Measurements from ENCODE around the gene TMEM50A. TPM values are rescaled to one million over a fixed set of nuclear protein-coding genes. Genes with fewer than 3 reads are reported as not detected.
"Not testable (repeated sequence)": the region's sequence is repeated elsewhere in the genome, so short reads cannot be mapped to it uniquely, and the experiment has no call there.

TMEM50A gene
- total RNA-seq, 5 donors from 2014 or later (not counting 1 experiment from before 2014, with no cell fraction given), result 74.8 to 104 (median 97.2) TPM

GRCh38 chr1:25300729-25301128, 37.4 kb upstream of the TMEM50A start:
- H3K27me3 ChIP-seq (replicated peaks in 1 of 2; ENCODE audit: control insufficient read depth in 2 of 2, extremely low read depth in 1 of 2, insufficient read depth in 2 of 2, low read length in 1 of 2); H3K4me3 Mint-ChIP-seq; H3K4me3 ChIP-seq (ENCODE audit: control insufficient read depth in 1 of 2, extremely low read depth in 1 of 2, low read length in 1 of 2); H3K27ac ChIP-seq (ENCODE audit: low read length); H3K4me1 Mint-ChIP-seq; H3K9me3 Mint-ChIP-seq; H3K36me3 Mint-ChIP-seq; ATAC-seq (replicated peaks in 1 of 4); DNase-seq; H3K36me3 ChIP-seq (ENCODE audit: control insufficient read depth in 2 of 2, extremely low read depth in 1 of 2, insufficient read depth in 1 of 2, low read length in 1 of 2); H3K27ac Mint-ChIP-seq; CTCF ChIA-PET; H3K27me3 Mint-ChIP-seq; POLR2A ChIA-PET; H3K4me1 ChIP-seq (ENCODE audit: control insufficient read depth in 1 of 2, extremely low read depth in 1 of 2, insufficient read depth in 2 of 2, low read length in 2 of 2); H3K9me3 ChIP-seq: not testable (repeated sequence)
- 100% methylated on average over 1 of the region's 9 CpGs for WGBS (ENCODE audit: insufficient coverage)

- H3K27me3 Mint-ChIP-seq; H3K4me3 ChIP-seq (ENCODE audit: control insufficient read depth in 1 of 2, extremely low read depth in 1 of 2, low read length in 1 of 2); H3K4me3 Mint-ChIP-seq; H3K36me3 Mint-ChIP-seq; H3K27ac ChIP-seq (ENCODE audit: low read length); POLR2A ChIA-PET; H3K36me3 ChIP-seq (ENCODE audit: control insufficient read depth in 2 of 2, extremely low read depth in 1 of 2, insufficient read depth in 1 of 2, low read length in 1 of 2); H3K4me1 Mint-ChIP-seq; DNase-seq; ATAC-seq (replicated peaks in 1 of 4); H3K4me1 ChIP-seq (ENCODE audit: control insufficient read depth in 1 of 2, extremely low read depth in 1 of 2, insufficient read depth in 2 of 2, low read length in 2 of 2); H3K9me3 Mint-ChIP-seq; H3K27me3 ChIP-seq (replicated peaks in 1 of 2; ENCODE audit: control insufficient read depth in 2 of 2, extremely low read depth in 1 of 2, insufficient read depth in 2 of 2, low read length in 1 of 2); H3K27ac Mint-ChIP-seq; H3K9me3 ChIP-seq: not testable (repeated sequence)
- 83% methylated on average over 1 of the region's 3 CpGs for WGBS (ENCODE audit: insufficient coverage)
- CTCF ChIA-PET, result interaction anchor here in 1 of 2 donors (0.6 kb wide), 1 partner anchor 138 kb away, joined by 4 read pairs; no protein-coding TSS in a partner anchor
Observed at GRCh38 chr1:25302330-25302729, 35.8 kb upstream of the TMEM50A start.

- H3K9me3 ChIP-seq; H3K27ac ChIP-seq (ENCODE audit: low read length); H3K27me3 ChIP-seq (replicated peaks in 1 of 2; ENCODE audit: control insufficient read depth in 2 of 2, extremely low read depth in 1 of 2, insufficient read depth in 2 of 2, low read length in 1 of 2); H3K4me3 Mint-ChIP-seq; H3K9me3 Mint-ChIP-seq; POLR2A ChIA-PET; H3K27me3 Mint-ChIP-seq; H3K36me3 ChIP-seq (ENCODE audit: control insufficient read depth in 2 of 2, extremely low read depth in 1 of 2, insufficient read depth in 1 of 2, low read length in 1 of 2); CTCF ChIA-PET; H3K4me3 ChIP-seq (ENCODE audit: control insufficient read depth in 1 of 2, extremely low read depth in 1 of 2, low read length in 1 of 2); ATAC-seq (replicated peaks in 1 of 4); H3K4me1 Mint-ChIP-seq; DNase-seq; H3K27ac Mint-ChIP-seq; H3K36me3 Mint-ChIP-seq; H3K4me1 ChIP-seq (ENCODE audit: control insufficient read depth in 1 of 2, extremely low read depth in 1 of 2, insufficient read depth in 2 of 2, low read length in 2 of 2): not testable (repeated sequence)
- WGBS (ENCODE audit: insufficient coverage), result 100% methylated on average over 1 of the region's 4 CpGs
Observed at GRCh38 chr1:25304936-25305335, 33.2 kb upstream of the TMEM50A start.

GRCh38 chr1:25308168-25308567, 30.0 kb upstream of the TMEM50A start:
- not testable (repeated sequence) for H3K27ac Mint-ChIP-seq

DNA sequence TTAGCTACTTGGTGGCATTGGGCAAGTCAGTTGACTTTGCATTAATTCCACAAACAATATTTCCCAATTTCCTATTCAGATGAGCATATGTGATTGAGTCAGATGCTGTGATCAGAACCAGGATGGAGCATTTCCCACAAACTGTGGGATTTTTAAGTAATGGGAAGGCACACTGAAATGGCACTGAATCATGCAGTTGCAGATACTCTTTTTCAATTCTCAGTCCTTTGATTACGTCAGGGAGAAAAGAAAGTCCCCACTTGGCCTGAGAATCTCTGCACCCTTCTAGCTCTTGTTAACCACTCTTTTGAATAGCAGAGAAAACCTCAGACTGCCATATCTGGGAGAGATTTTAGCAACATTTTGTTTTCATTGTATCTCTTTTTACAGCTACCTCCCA, 29.0 kb upstream of the TMEM50A start:
- POLR2A ChIA-PET; ATAC-seq (replicated peaks in 1 of 4); DNase-seq; H3K9me3 ChIP-seq; H3K27ac ChIP-seq (ENCODE audit: low read length); H3K4me3 ChIP-seq (ENCODE audit: control insufficient read depth in 1 of 2, extremely low read depth in 1 of 2, low read length in 1 of 2); H3K27me3 Mint-ChIP-seq; H3K4me1 Mint-ChIP-seq; H3K4me3 Mint-ChIP-seq; CTCF ChIA-PET; H3K9me3 Mint-ChIP-seq; H3K36me3 ChIP-seq (ENCODE audit: control insufficient read depth in 2 of 2, extremely low read depth in 1 of 2, insufficient read depth in 1 of 2, low read length in 1 of 2); H3K27ac Mint-ChIP-seq; H3K4me1 ChIP-seq (ENCODE audit: control insufficient read depth in 1 of 2, extremely low read depth in 1 of 2, insufficient read depth in 2 of 2, low read length in 2 of 2); H3K27me3 ChIP-seq (replicated peaks in 1 of 2; ENCODE audit: control insufficient read depth in 2 of 2, extremely low read depth in 1 of 2, insufficient read depth in 2 of 2, low read length in 1 of 2): not testable (repeated sequence)
- no CpG with 5 or more reads among the region's 1 CpG for WGBS (ENCODE audit: insufficient coverage)
- H3K36me3 Mint-ChIP-seq, result peaks cover 22% of the 10 kb centered on the region

More at GRCh38 chr1:25308168-25308567, 30.0 kb upstream of the TMEM50A start:
- H3K9me3 Mint-ChIP-seq; H3K4me3 ChIP-seq (ENCODE audit: control insufficient read depth in 1 of 2, extremely low read depth in 1 of 2, low read length in 1 of 2); H3K4me1 Mint-ChIP-seq; H3K4me1 ChIP-seq (ENCODE audit: control insufficient read depth in 1 of 2, extremely low read depth in 1 of 2, insufficient read depth in 2 of 2, low read length in 2 of 2); H3K36me3 ChIP-seq (ENCODE audit: control insufficient read depth in 2 of 2, extremely low read depth in 1 of 2, insufficient read depth in 1 of 2, low read length in 1 of 2); H3K4me3 Mint-ChIP-seq; DNase-seq; CTCF ChIA-PET; POLR2A ChIA-PET; H3K9me3 ChIP-seq; ATAC-seq (replicated peaks in 1 of 4); H3K27ac ChIP-seq (ENCODE audit: low read length); H3K27me3 ChIP-seq (replicated peaks in 1 of 2; ENCODE audit: control insufficient read depth in 2 of 2, extremely low read depth in 1 of 2, insufficient read depth in 2 of 2, low read length in 1 of 2); H3K27me3 Mint-ChIP-seq: not testable (repeated sequence)
- no CpG with 5 or more reads among the region's 1 CpG for WGBS (ENCODE audit: insufficient coverage)
- peaks cover 15% of the 10 kb centered on the region for H3K36me3 Mint-ChIP-seq

- no CpG with 5 or more reads among the region's 1 CpG for WGBS (ENCODE audit: insufficient coverage)
- H3K4me3 ChIP-seq (ENCODE audit: control insufficient read depth in 1 of 2, extremely low read depth in 1 of 2, low read length in 1 of 2); H3K9me3 ChIP-seq; H3K4me3 Mint-ChIP-seq; H3K9me3 Mint-ChIP-seq; H3K27ac Mint-ChIP-seq; POLR2A ChIA-PET; H3K4me1 ChIP-seq (ENCODE audit: control insufficient read depth in 1 of 2, extremely low read depth in 1 of 2, insufficient read depth in 2 of 2, low read length in 2 of 2); H3K27ac ChIP-seq (ENCODE audit: low read length); ATAC-seq (replicated peaks in 1 of 4); DNase-seq; H3K36me3 ChIP-seq (ENCODE audit: control insufficient read depth in 2 of 2, extremely low read depth in 1 of 2, insufficient read depth in 1 of 2, low read length in 1 of 2); H3K27me3 ChIP-seq (replicated peaks in 1 of 2; ENCODE audit: control insufficient read depth in 2 of 2, extremely low read depth in 1 of 2, insufficient read depth in 2 of 2, low read length in 1 of 2); H3K4me1 Mint-ChIP-seq; H3K27me3 Mint-ChIP-seq: not testable (repeated sequence)
- H3K36me3 Mint-ChIP-seq, result peaks cover 26% of the 10 kb centered on the region
- CTCF ChIA-PET, result interaction anchor here in 1 of 2 donors (0.6 kb wide), 1 partner anchor 788 kb away, joined by 3 read pairs; no protein-coding TSS in a partner anchor
Observed at GRCh38 chr1:25309486-25309885, 28.6 kb upstream of the TMEM50A start.

GRCh38 chr1:25312806-25313470, 25.2 kb upstream of the TMEM50A start:
- POLR2A ChIA-PET, result interaction anchor here in 1 of 2 donors (0.6 kb wide), 1 partner anchor 1389 kb away, joined by 3 read pairs; no protein-coding TSS in a partner anchor
- H3K36me3 Mint-ChIP-seq, result peaks cover 25% of the 10 kb centered on the region

More at GRCh38 chr1:25312806-25313470, 25.2 kb upstream of the TMEM50A start:
- H3K9me3 Mint-ChIP-seq; H3K4me3 ChIP-seq (ENCODE audit: control insufficient read depth in 1 of 2, extremely low read depth in 1 of 2, low read length in 1 of 2); H3K9me3 ChIP-seq; H3K4me3 Mint-ChIP-seq; H3K36me3 ChIP-seq (ENCODE audit: control insufficient read depth in 2 of 2, extremely low read depth in 1 of 2, insufficient read depth in 1 of 2, low read length in 1 of 2); H3K4me1 ChIP-seq (ENCODE audit: control insufficient read depth in 1 of 2, extremely low read depth in 1 of 2, insufficient read depth in 2 of 2, low read length in 2 of 2); H3K27ac Mint-ChIP-seq; ATAC-seq (replicated peaks in 1 of 4); DNase-seq; H3K27ac ChIP-seq (ENCODE audit: low read length); H3K27me3 Mint-ChIP-seq; CTCF ChIA-PET; H3K27me3 ChIP-seq (replicated peaks in 1 of 2; ENCODE audit: control insufficient read depth in 2 of 2, extremely low read depth in 1 of 2, insufficient read depth in 2 of 2, low read length in 1 of 2); H3K4me1 Mint-ChIP-seq: not testable (repeated sequence)
